Fibroblast of skin of back (primary cell): Measurements from ENCODE around the gene NRG2.

Experiments used
- DNase-seq: peaks from one replicate; pipeline ENCODE4 v3.0.0-alpha.2; 2013

The NRG2 gene

GRCh38 chr5:139877129-139877597 lies 165.9 kb downstream of the NRG2 start:
- no peak for DNase-seq

GRCh38 chr5:139875957-139876356 lies 167.1 kb downstream of the NRG2 start:
- DNase-seq = no peak

- no peak for DNase-seq
Observed at GRCh38 chr5:139872851-139873794, 170.0 kb downstream of the NRG2 start.

GRCh38 chr5:139872052-139872766 lies 170.9 kb downstream of the NRG2 start:
- no peak for DNase-seq

- no peak for DNase-seq
Observed at GRCh38 chr5:139871614-139872013, 171.5 kb downstream of the NRG2 start.

- DNase-seq = no peak
Observed at GRCh38 chr5:139870677-139871076, 172.4 kb downstream of the NRG2 start.

GRCh38 chr5:139869042-139869790 lies 173.9 kb downstream of the NRG2 start:
- DNase-seq = no peak

- DNase-seq = no peak
Observed at GRCh38 chr5:139867581-139867980, 175.5 kb downstream of the NRG2 start.

- no peak for DNase-seq
Observed at GRCh38 chr5:139867109-139867508, 176.0 kb downstream of the NRG2 start.

GRCh38 chr5:139864716-139865483 lies 178.2 kb downstream of the NRG2 start:
- DNase-seq = no peak

GRCh38 chr5:139863855-139864558 lies 179.1 kb downstream of the NRG2 start:
- DNase-seq = peak; percentile 46

GRCh38 chr5:139863361-139863760 lies 179.7 kb downstream of the NRG2 start:
- DNase-seq = no peak

GRCh38 chr5:139862803-139863202 lies 180.3 kb downstream of the NRG2 start:
- DNase-seq = no peak

GRCh38 chr5:139862313-139862712 lies 180.8 kb downstream of the NRG2 start:
- DNase-seq = peak; percentile 33

- no peak for DNase-seq
Observed at GRCh38 chr5:139861889-139862207, 181.3 kb downstream of the NRG2 start.

GRCh38 chr5:139861021-139861888 lies 181.8 kb downstream of the NRG2 start:
- DNase-seq = no peak

GRCh38 chr5:139859013-139859412 lies 184.1 kb downstream of the NRG2 start:
- no peak for DNase-seq

- no peak for DNase-seq
Observed at GRCh38 chr5:139856714-139857113, 186.4 kb downstream of the NRG2 start.

GRCh38 chr5:139855946-139856540 lies 187.1 kb downstream of the NRG2 start:
- no peak for DNase-seq

- DNase-seq = no peak
Observed at GRCh38 chr5:139855451-139855850, 187.6 kb downstream of the NRG2 start.
